Lower lobe of right lung (tissue), 2 donors: ENCODE data around the gene HMCN2. TPM values are rescaled to one million over a fixed set of nuclear protein-coding genes. Genes with fewer than 3 reads are reported as not detected.

ENCODE experiments used
- ATAC-seq, 2 donors: fragments of 200-7000 bp; cut with Tn5 transposase; one replicate each; pipeline ENCODE4 v1.9.1; 2020 to 2022; ENCODE audit warnings: mild to moderate bottlenecking in 2 of 2, moderate library complexity in 2 of 2
- DNase-seq: peaks from one replicate; pipeline ENCODE4 v3.0.0-alpha.2; 2020
- H3K27ac ChIP-seq: fragments of 200-600 bp; one replicate; pipeline ENCODE4 v1.8.0; 2022
- H3K27me3 ChIP-seq: fragments of 200-600 bp; one replicate; pipeline ENCODE4 v1.8.0; 2022; ENCODE audit warnings: low read depth
- H3K36me3 ChIP-seq: fragments of 200-600 bp; one replicate; pipeline ENCODE4 v1.8.0; 2022; ENCODE audit warnings: mild to moderate bottlenecking
- H3K4me1 ChIP-seq: fragments of 200-600 bp; one replicate; pipeline ENCODE4 v1.8.0; 2022
- H3K4me3 ChIP-seq: fragments of 200-600 bp; one replicate; pipeline ENCODE4 v1.8.0; 2022; ENCODE audit warnings: mild to moderate bottlenecking
- H3K9me3 ChIP-seq: fragments of 200-600 bp; one replicate; pipeline ENCODE4 v1.8.0; 2022
- intact Hi-C: fragments of 100-400 bp; cut with DNase I; formaldehyde crosslinking; loops from one replicate; pipeline ENCODE4 v1.11.0; 2022
- total RNA-seq: library from RNA; stranded (reverse); fragmentation: NEBNext Ultra II Directional; extraction: Animal tissue kit (Norgen Biotek cat#: 25700); gene quantifications from one replicate; pipeline ENCODE4 v1.2.1, GENCODE V29; 2021
- TF ChIP-seq, protein P1 (sequence below): fragments of 200-600 bp; IDR thresholded peaks from one replicate; pipeline ENCODE4 v1.8.0; 2022; ENCODE audit warnings: antibody characterized with exemption, mild to moderate bottlenecking
- donor health status: DM: no; HTN: yes; CAD: no; lungs with severe emphysema.

The HMCN2 gene
- total RNA-seq, 1 donor from 2014 or later, result 4.7 TPM

DNA sequence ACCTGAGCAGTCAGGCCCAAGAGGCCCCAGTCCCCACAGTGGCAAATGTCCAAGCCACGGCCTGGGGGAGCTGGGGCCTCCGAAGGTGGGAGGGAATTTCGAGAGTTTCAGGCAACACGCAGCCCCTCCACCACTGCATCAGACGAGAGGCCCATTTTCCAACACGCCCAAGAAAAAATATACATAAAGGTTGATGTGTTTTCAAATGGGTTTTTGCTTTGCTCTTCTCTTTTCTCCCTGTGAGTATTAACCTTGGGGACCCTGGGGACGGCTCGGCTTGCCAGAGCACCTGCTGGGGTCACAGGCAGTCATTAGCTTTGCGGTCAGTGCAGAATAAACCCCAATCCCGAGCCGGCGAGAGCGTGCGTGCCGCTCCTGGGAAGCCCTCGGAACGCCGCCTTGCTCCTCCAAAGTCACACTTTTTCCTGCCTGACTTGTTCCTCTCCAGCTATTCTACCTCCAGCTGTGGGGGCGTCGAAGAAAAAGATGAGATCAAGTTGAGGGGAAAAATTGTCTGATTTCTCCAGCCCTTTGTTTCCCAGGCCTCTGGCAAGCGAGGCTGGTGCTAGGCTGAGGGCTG lies 210.7 kb downstream of the HMCN2 start:
- H3K4me1 ChIP-seq, result no peaks in the 10 kb centered on the region
- intact Hi-C loops, result no loop called here
- no peak overlapping the region for H3K27ac ChIP-seq
- no peak for ATAC-seq
- H3K27me3 ChIP-seq, result no peaks in the 10 kb centered on the region
- H3K4me3 ChIP-seq, result no peak overlapping the region
- H3K9me3 ChIP-seq, result no peaks in the 10 kb centered on the region
- H3K36me3 ChIP-seq, result peaks cover 24% of the 10 kb centered on the region
- TF ChIP-seq, protein P1, sequence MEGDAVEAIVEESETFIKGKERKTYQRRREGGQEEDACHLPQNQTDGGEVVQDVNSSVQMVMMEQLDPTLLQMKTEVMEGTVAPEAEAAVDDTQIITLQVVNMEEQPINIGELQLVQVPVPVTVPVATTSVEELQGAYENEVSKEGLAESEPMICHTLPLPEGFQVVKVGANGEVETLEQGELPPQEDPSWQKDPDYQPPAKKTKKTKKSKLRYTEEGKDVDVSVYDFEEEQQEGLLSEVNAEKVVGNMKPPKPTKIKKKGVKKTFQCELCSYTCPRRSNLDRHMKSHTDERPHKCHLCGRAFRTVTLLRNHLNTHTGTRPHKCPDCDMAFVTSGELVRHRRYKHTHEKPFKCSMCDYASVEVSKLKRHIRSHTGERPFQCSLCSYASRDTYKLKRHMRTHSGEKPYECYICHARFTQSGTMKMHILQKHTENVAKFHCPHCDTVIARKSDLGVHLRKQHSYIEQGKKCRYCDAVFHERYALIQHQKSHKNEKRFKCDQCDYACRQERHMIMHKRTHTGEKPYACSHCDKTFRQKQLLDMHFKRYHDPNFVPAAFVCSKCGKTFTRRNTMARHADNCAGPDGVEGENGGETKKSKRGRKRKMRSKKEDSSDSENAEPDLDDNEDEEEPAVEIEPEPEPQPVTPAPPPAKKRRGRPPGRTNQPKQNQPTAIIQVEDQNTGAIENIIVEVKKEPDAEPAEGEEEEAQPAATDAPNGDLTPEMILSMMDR, result no peak
- no peak for DNase-seq

DNA sequence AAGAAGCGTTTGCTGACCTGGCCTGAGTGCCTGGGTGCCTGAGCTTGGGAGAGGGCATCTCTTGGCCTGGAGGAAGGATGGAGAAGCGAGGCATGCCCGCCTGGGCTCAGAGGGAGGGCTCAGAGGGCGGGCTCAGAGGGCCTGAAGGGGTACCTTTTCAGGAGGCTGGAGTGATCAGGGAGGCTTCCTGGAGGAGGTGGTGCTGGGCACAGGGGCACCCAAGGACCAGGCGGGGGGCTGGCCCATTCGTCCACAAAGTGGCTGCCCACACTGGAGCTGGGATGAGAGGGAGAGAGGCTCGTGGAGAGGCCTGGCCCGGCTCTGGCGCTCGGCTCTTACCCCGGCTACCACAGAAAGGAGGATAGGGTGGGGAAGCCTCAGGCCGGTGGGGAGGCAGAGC lies 212.0 kb downstream of the HMCN2 start:
- ATAC-seq (no peak), DNase-seq (no peak)
- Histone ChIP-seq H3K4me1 (no peaks in the 10 kb centered on the region), H3K27ac (no peak overlapping the region), H3K9me3 (no peaks in the 10 kb centered on the region), H3K4me3 (no peak overlapping the region), H3K36me3 (peaks cover 18% of the 10 kb centered on the region), H3K27me3 (no peaks in the 10 kb centered on the region)
- intact Hi-C loops, result no loop called here
- TF ChIP-seq, protein P1, result no peak

- no peaks in the 10 kb centered on the region for H3K4me1 ChIP-seq
- no peaks in the 10 kb centered on the region for H3K9me3 ChIP-seq
- intact Hi-C loops, result no loop called here
- TF ChIP-seq, protein P1, result no peak
- ATAC-seq (no peak), DNase-seq (no peak)
- peaks cover 18% of the 10 kb centered on the region for H3K36me3 ChIP-seq
- H3K4me3 ChIP-seq, result no peak overlapping the region
- H3K27me3 ChIP-seq, result no peaks in the 10 kb centered on the region
- no peak overlapping the region for H3K27ac ChIP-seq
Measured at GRCh38 chr9:130478152-130478551, 212.6 kb downstream of the HMCN2 start.

DNA sequence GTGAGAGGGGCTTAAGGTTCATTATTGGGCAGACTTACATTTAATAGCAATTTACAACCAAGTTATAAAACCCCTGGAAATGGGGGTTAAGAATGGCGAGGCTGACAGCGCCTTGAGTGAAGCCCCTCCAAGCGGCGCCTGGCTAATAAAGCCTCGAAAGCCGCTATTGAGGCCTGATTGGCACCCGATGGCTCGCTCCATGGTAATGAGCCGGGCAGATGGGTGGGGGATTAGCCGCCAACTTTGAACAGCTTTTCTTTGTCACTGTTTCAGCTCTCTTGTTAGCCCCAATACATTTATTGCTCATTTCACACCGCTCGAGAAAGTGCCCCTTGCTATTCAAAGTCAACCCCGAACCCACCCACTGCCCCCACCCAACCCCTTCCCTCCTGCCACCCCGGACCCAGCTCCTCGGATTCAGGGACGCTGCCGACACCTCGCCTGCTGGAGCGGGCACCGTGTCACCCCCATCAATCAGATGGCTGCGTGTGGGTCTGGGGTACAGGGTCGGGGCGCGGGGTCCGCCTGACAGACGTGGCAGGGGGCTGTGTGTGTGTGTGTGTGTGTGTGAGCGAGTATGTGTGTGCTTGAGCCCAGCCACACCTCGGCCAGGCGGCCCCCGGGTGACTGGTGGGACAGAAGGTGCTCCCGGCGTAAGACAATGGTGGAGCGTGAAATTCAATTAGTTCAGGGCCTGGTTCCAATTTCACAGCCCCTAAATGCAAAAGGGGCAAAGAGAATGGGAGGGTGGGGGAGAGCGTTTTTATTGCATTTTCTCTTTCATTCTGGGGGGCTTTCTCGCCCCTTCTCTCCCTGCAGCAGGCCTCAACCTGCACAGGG lies 213.4 kb downstream of the HMCN2 start:
- Histone ChIP-seq H3K9me3 (no peaks in the 10 kb centered on the region), H3K36me3 (peaks cover 18% of the 10 kb centered on the region), H3K27ac (no peak overlapping the region), H3K27me3 (no peaks in the 10 kb centered on the region), H3K4me3 (no peak overlapping the region), H3K4me1 (no peaks in the 10 kb centered on the region)
- intact Hi-C loops, result no loop called here
- TF ChIP-seq, protein P1, result no peak
- no peak for ATAC-seq
- no peak for DNase-seq

DNA sequence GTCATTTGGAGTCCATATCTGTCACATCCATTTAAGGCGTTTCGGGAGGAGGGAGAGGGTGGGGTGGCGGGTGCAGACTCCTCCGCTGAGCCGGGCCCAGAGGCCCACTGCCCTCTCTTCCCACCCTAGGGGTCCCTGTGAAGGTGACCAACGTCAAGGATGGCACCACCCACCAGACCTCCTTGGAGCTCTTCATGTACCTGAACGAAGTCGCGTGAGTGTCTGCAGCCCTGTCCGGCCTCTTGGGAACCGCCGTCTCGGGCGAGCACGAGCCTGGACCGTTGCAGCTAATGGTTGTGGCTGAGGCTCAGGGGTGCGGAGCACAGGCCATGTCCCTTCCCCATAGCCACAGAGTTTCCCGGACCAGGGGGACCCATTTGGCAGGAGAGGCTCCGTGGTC lies 214.0 kb downstream of the HMCN2 start:
- ATAC-seq (no peak), DNase-seq (no peak)
- Histone ChIP-seq H3K9me3 (no peaks in the 10 kb centered on the region), H3K27me3 (no peaks in the 10 kb centered on the region), H3K27ac (no peak overlapping the region), H3K36me3 (peaks cover 14% of the 10 kb centered on the region), H3K4me3 (no peak overlapping the region), H3K4me1 (no peaks in the 10 kb centered on the region)
- TF ChIP-seq, protein P1, result no peak
- intact Hi-C loops, result no loop called here
